Astrocyte (in vitro differentiated cells and primary cell): ENCODE results near the gene CHDH.

Experiments used
- CTCF ChIP-seq: IDR thresholded peaks from 2 replicates; pipeline ENCODE4 v1.5.1; 2011; ENCODE audit warnings: low read depth, mild to moderate bottlenecking, inconsistent platforms, low read length, moderate library complexity; ENCODE audit not compliant: insufficient read depth
- EZH2 ChIP-seq: IDR thresholded peaks from 2 replicates; pipeline ENCODE4 v1.6.1; 2012; ENCODE audit warnings: mild to moderate bottlenecking, low read length, inconsistent platforms; ENCODE audit not compliant: insufficient read depth

- TF ChIP-seq CTCF (no peak), EZH2 (no peak)
Observed at GRCh38 chr3:53892286-53892637, 46.0 kb upstream of the CHDH start.
